ENCODE measurements around the gene ELOVL2.

ELOVL2 gene

GRCh38 chr6:11064836-11065235 is 20.7 kb upstream of the ELOVL2 start:
- H2AFZ ChIP-seq (ENCODE audit: low read depth, low read length, severe bottlenecking): no peak overlapping the region
- H3F3A ChIP-seq (ENCODE audit: insufficient read depth): no peaks in the 10 kb centered on the region
- no peaks in the 10 kb centered on the region for H3K9me3 ChIP-seq (ENCODE audit: insufficient read depth, low read length)
- H3K27me3 ChIP-seq (ENCODE audit: low read length): no peaks in the 10 kb centered on the region
- no peaks in the 10 kb centered on the region for H3K36me3 ChIP-seq (ENCODE audit: low read length)
- no peaks in the 10 kb centered on the region for H3K79me2 ChIP-seq (ENCODE audit: insufficient read depth, low read length)
- H3K4me2 ChIP-seq (ENCODE audit: low read depth, low read length, poor library complexity, severe bottlenecking): no peak overlapping the region
- H3K4me3 ChIP-seq (ENCODE audit: insufficient read depth, low read length, poor library complexity, severe bottlenecking): no peak overlapping the region
- H3K9me2 ChIP-seq (replicated peaks; ENCODE audit: insufficient read depth, low read length): no peaks in the 10 kb centered on the region
- H3K27ac ChIP-seq (ENCODE audit: low read depth, low read length): no peak overlapping the region
- no peaks in the 10 kb centered on the region for H4K20me1 ChIP-seq (ENCODE audit: low read depth, low read length)
- TF ChIP-seq CTCF (IDR thresholded peaks at IDR 0.05; ENCODE audit: insufficient read depth, low read length, poor library complexity, severe bottlenecking) (no peak), EZH2phosphoT487 (conservative IDR thresholded peaks at IDR 0.05; ENCODE audit: low read length) (no peak)
- no peak overlapping the region for H3K9ac ChIP-seq (ENCODE audit: low read length)

- no peaks in the 10 kb centered on the region for H3K36me3 ChIP-seq (ENCODE audit: low read length)
- H3K9me3 ChIP-seq (ENCODE audit: insufficient read depth, low read length): no peaks in the 10 kb centered on the region
- H4K20me1 ChIP-seq (ENCODE audit: low read depth, low read length): no peaks in the 10 kb centered on the region
- H3K4me2 ChIP-seq (ENCODE audit: low read depth, low read length, poor library complexity, severe bottlenecking): no peak overlapping the region
- no peak overlapping the region for H2AFZ ChIP-seq (ENCODE audit: low read depth, low read length, severe bottlenecking)
- H3K4me3 ChIP-seq (ENCODE audit: insufficient read depth, low read length, poor library complexity, severe bottlenecking): no peak overlapping the region
- H3K79me2 ChIP-seq (ENCODE audit: insufficient read depth, low read length): no peaks in the 10 kb centered on the region
- no peaks in the 10 kb centered on the region for H3K27me3 ChIP-seq (ENCODE audit: low read length)
- no peak for TF ChIP-seq CTCF (IDR thresholded peaks at IDR 0.05; ENCODE audit: insufficient read depth, low read length, poor library complexity, severe bottlenecking)
- no peak for TF ChIP-seq EZH2phosphoT487 (conservative IDR thresholded peaks at IDR 0.05; ENCODE audit: low read length)
- no peak overlapping the region for H3K27ac ChIP-seq (ENCODE audit: low read depth, low read length)
- no peak overlapping the region for H3K9ac ChIP-seq (ENCODE audit: low read length)
- no peaks in the 10 kb centered on the region for H3F3A ChIP-seq (ENCODE audit: insufficient read depth)
- H3K9me2 ChIP-seq (replicated peaks; ENCODE audit: insufficient read depth, low read length): no peaks in the 10 kb centered on the region
Observed at GRCh38 chr6:11062715-11063114, 18.6 kb upstream of the ELOVL2 start.

GRCh38 chr6:11062083-11062482 is 18.0 kb upstream of the ELOVL2 start:
- Histone ChIP-seq H4K20me1 (ENCODE audit: low read depth, low read length) (no peaks in the 10 kb centered on the region), H3K4me2 (ENCODE audit: low read depth, low read length, poor library complexity, severe bottlenecking) (no peak overlapping the region), H3K79me2 (ENCODE audit: insufficient read depth, low read length) (no peaks in the 10 kb centered on the region), H3K9me3 (ENCODE audit: insufficient read depth, low read length) (no peaks in the 10 kb centered on the region), H3K4me3 (ENCODE audit: insufficient read depth, low read length, poor library complexity, severe bottlenecking) (no peak overlapping the region), H3F3A (ENCODE audit: insufficient read depth) (no peaks in the 10 kb centered on the region), H3K9me2 (replicated peaks; ENCODE audit: insufficient read depth, low read length) (no peaks in the 10 kb centered on the region), H3K27me3 (ENCODE audit: low read length) (no peaks in the 10 kb centered on the region), H3K9ac (ENCODE audit: low read length) (no peak overlapping the region), H2AFZ (ENCODE audit: low read depth, low read length, severe bottlenecking) (no peak overlapping the region), H3K27ac (ENCODE audit: low read depth, low read length) (no peak overlapping the region), H3K36me3 (ENCODE audit: low read length) (no peaks in the 10 kb centered on the region)
- no peak for TF ChIP-seq CTCF (IDR thresholded peaks at IDR 0.05; ENCODE audit: insufficient read depth, low read length, poor library complexity, severe bottlenecking)
- no peak for TF ChIP-seq EZH2phosphoT487 (conservative IDR thresholded peaks at IDR 0.05; ENCODE audit: low read length)

Data from SU-DHL-6 (cell line).